HG02970 (cell line): ENCODE results near the gene GLT6D1.

Experiments
- ATAC-seq: cut with Tn5 transposase; IDR thresholded peaks from one replicate; pipeline ENCODE4 v1.9.1; 2021; ENCODE audit warnings: mild to moderate bottlenecking, moderate library complexity, moderate number of reproducible peaks; ENCODE audit not compliant: unreplicated experiment, low FRiP score

GLT6D1 gene

DNA sequence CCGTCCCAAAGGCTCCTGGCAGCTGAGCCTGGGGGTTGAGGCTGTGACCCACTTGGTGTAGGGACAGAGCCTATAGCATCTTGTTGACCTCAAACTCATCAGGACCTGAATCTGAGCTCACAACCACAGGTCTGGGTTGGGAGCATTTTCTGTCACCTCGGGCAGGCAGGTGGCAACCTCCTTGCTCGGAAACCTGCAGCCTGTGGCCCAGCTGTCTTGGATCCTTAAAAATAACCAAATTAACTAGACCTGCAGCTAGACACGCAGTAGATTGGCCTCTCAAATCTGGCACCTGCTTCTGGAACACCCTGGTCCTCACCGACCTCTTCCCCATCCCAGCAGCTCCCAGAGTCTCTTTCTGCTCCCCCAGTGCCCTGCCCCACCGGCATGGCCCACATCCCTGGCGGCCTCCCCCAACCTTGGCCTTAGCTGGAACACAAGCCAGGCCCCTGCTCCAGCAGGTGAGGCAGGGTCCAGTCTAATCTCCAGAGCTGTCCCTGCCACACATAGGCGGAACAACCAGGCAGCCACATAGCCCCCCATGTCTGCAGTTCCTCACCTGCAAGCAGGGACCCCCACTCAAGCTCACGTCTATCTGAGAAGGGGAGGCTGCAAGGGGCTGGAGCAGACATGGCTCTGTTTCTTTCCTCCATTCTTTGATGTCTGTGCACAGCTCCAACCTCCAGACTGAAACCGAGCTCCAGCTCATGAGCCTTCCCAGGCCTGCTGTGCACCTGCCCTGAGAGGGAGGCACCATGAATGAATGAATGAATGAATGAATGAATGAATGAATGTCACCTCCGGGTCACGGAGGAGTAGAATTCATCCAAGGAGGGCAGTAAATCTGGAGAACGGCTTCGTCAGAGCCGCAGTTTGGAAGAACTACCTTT lies 49.5 kb downstream of the GLT6D1 start:
- no peak for ATAC-seq

DNA sequence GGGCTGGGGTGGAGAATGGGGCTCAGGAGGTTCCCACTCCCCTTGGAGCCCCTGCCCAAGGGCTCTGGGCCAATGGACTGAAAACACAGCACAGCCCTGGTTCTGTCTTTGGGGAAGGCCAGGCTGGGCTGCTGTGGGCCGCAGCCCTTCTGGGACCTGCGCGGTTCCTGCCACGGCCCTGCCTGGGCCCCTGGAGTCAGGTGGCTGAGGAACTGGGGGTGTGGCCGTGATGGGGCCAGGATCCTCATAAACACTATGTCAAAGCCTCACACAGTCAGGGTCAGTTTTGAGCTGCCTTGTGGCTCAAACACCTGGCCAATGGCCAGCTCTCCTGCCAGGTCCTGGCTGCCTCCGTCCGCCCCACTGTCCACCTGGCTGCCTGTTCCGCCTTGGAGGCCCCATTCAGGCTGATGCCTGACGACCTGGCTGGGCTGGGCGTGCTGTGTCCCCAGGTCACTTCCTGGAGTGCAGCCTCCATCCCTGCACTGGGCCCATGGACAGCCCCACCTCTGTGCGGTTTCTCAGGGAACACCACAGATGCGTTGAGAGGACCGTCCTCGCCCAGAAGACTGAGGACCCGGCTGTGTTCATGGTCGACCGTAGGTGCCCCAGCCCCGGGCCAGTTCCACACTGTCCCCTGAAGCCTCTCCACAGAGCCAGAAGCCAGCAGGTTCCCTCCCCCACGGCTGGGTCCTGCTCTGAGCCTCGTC lies 50.3 kb downstream of the GLT6D1 start:
- no peak for ATAC-seq

DNA sequence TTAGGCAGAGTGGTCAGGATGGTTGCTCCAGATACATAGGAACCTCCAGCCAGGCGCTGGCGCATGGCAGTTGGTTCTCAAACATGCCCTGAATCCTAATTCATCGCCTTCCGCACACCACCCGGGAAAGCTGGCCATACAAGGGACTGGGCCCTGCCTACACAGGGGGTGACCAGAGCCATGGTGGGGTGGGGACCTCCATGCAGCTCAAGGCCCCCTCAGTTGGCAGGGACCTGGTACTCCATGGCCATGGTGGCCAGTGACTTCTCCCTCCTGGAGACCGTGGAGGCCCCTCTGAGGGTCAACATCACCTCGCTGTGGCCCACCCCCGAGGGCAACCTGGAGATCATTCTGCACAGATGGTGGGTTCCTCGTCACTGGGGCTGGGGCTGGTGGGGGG lies 51.0 kb downstream of the GLT6D1 start:
- no peak for ATAC-seq

DNA sequence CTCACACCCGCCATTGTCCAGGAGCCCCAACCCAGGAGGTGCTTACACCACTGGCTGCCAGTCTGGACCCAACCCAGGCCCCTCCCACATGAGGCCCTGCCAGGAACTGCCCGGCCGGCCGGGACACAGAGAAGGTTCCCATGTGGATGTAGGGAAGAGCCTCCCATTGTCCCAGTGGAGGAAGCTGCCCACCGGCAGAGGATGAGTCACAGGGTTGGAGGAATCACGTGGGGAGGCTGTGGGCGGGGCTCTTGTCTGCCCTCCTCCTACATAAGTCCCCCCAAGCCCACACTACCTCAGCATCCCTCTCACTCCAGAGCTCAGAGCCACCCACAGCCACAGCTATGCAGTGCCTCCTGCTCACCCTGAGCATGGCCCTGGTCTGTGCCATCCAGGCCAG lies 51.7 kb downstream of the GLT6D1 start:
- ATAC-seq: no peak

DNA sequence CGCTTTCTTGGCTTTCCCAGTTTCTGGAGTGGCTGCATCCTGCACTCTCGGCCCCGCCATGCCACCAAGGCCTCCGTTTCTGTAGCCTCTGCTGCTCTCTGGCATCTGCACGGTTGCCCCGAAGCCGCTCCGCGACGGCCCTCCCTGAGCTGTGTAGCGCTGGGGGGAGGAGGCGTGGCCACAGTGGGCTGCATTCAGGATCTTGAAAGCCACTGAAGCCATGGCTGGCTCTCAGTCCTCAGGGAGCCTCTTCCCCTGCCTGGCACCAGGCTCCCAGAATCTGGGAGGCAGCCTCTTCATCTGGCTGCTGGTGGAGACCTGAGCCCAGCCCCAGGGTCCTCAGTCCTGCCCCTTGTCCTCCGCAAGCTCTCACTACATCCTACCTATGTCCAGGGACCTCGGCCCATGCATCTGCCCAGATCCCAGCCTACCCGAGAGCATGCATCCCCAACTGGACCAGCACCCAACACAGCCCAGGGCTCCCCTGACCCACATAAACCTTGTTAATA lies 52.7 kb downstream of the GLT6D1 start:
- ATAC-seq: no peak

DNA sequence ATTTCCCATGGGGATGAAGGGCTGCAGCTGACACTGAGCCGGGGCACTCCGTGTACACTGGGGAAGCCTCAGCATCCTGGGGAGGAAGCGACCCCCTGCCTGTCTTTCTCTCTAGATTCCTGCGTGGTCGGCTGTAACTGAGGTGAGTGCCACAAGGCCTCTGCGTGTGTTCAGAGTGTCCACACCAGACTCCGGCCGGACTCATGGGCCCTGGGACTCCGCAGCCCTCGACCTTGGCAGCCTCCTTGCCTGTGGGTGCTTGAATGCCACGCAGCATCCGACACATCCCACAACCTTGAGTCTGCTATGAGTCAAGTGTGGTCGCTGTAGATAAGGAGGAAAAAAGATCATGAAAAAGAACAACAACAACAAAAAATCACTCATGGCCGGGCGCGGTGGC lies 54.4 kb downstream of the GLT6D1 start:
- ATAC-seq: no peak

DNA sequence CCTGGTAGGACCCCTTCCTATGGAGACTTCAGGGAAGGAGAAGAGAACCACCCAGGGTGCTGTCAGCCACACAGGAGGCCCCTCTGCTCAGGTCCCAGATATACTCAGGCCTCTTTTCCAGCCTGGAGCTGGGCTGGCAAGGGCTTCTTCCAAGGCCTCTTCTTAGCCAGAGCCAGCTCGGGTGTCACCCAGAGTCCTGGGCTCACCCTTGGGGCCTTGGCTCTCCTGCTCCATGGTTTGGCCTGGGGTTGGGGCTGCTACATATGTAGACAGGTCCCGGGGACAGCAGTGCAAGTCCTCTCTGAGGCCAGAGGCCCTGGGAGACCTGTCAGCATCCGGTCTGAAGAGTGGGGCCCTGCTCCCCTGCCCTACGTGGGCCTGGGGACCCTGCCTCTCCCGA lies 55.0 kb downstream of the GLT6D1 start:
- ATAC-seq: no peak

DNA sequence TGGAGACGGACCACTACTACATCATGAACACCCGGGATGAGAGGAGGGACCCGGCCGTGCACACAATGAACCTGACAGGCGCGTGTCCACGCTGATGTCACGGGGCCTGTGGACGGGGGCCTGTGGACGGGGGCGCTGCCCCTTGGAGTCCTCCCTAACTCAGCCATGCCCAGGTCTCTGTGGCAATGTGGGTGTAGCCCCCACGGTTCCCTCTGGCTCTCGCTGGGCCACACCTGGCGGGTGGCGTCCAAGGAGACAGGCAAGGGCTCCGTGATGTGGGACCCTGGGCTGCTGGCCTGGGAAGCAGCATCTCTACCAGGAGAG lies 55.7 kb downstream of the GLT6D1 start:
- no peak for ATAC-seq

DNA sequence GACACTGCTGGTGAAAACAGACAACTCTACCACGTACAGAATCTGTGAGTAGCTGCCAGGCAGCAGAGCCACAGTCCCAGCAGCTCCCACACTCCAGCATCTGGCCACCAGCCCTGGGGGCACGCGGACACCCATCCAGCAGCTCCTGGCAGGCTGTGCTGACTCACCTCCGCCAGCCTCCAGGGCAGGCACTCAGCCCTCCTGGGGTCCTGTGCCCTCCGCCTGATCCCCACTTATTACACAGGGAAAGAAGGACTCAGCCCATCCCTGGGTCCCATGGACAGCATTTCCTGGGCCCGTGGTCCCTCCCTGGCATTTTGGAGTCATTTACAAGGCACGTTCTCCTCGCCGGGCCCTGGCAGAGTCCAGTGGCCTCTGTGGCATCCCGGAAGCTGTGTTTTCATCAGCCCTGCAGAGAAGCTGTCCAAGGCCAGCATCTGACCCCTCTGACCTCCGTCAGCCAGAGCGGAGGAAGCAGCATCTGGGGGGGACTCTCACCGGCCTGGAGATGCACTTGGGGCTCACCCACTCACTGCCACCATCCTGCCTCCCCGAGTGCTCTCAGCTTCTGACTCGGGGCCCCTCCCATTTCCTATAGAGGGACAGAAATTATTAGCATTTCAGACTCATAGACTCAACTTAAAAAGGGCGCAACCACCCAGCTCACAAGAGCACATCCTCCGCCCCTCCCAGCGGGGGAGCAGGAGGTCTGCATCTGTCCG lies 56.2 kb downstream of the GLT6D1 start:
- no peak for ATAC-seq

DNA sequence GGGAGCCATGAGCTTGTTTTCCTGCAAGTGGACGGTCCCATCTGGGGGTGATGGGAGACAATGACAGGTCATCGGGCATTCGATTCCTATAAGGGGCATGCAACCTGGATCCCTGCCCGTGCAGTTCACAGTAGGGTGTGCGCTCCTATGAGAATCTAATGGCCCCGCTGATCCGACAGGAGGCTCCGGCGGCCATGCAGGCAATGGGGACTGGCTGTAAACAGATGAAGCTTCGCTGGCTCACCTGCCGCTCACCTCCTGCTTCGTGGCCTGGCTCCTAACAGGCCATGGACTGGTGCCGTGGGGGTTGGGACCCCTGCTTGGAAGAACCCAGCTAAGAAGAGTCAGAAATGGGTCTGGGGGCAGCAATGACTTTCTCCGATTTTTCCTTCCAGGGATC lies 56.8 kb downstream of the GLT6D1 start:
- no peak for ATAC-seq

DNA sequence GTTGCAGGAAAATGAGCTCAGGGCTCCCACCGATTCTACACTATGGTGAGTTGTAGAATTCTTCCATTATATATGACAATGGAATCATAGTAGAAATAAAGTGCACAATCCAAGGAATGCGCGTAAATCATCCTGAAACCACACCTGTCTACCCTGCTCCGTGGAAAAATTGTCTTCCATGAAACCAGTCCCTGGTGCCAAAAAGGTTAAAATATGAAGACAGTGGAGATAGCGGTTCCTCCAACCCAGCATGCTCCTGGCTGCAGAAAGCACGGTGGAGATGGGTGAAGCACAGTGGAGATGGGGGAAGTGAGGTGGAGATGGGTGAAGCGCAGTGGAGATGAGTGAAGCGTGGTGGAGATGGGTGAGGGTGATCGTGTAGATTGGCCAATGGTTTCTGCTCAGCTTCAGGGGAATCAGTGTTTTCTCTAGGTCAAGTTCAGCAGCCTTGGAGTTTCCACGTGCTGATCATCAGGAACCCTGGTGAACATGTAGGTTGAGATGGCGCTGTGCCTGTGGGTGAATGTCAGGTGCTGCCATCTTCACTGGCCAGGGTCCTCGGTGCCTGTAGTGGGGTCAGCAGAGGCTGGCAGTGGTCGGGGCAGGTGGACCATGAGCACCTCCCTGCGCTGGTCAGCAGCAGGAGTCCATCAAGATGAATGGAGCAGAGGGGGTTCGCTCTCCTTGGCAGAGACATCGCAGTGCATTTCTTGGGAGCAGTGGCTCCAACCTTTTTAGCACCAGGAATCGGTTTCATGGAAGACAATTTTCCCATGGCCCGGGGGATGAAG lies 57.5 kb downstream of the GLT6D1 start:
- ATAC-seq: no peak

DNA sequence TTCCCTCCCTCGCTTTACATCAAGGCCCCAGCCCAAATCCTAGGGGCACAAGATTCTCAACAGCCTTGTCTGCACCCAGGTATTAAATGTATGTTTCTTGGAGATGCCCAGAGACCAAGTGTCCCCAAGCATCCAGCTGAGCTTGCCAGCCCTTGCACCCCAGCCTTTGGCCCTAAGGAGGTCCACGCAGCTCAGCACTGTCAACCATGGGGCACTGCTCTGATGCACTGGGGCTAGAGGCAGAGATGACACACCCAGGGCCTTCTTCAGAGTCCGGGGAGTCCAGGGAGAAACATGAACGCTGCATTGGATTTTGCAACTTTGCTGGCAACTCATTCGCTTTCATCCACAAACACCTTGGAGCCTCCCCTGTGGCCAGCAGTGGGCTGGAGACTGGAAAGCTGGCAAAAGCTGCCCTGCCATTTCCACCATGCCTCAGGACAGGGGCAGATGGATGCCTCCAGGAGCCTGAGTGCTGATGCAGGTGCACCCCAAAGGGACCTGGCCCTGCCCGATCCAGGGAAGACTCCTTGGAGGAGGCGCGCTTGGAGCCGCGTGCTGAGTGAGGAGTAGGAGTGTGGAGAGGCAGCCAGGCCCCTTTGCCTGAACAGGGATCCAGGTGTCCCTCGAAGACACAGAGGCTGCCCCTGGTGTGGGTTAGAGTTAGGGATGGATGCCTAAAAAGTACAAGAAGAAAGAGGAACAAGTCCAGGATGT lies 58.5 kb downstream of the GLT6D1 start:
- no peak for ATAC-seq

DNA sequence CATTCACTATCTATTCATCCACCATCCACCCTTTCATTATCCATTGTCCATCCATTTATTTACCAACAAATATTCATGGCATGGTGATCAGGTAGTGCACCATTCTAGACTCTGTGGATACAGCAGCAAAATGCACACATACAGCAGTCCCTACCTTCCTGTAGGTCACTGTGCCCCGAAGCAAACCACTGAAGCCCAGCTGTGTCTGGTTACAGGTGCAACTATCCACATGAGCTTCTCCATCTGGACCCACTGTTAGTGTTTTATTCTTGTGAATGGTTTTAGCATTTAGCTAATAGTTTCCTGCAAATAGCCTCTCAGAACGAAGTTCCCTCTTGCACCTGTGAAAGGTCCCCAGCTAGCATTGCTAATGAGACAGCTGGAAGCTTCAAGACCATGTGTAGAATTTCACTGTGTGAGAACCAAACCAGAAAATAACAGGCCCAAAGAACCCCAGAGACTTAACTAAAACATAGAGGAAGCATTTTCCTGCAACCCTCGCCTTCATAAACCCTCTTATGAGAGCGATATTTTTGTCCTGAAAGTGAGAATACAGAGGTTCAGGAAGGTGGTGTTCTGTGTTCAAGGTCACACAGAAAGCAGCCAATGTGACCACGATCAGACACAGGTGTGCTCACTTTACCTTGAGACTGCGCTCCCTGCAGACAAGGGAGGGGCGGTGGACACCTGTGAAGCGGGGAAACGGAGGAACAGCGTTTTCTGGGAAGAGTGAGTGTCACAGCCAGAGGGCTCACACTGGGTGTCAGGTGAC lies 59.3 kb downstream of the GLT6D1 start:
- no peak for ATAC-seq

DNA sequence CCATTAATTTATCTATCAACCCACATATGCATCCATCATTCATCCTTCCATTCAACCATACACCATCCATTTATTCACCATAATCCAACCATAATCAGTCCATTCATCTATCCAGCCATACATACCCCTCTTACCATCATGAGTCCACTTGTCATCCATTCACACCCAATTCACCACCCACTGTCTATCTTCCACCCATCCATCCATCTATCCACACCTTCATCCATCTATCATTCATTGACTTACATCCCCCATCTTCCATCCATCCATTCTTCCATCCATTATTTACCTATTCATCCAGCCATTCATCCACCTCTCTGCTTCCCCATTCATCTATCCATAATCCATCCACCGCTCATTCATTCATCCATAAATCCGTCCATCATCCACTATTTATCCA lies 60.0 kb downstream of the GLT6D1 start:
- ATAC-seq: no peak

DNA sequence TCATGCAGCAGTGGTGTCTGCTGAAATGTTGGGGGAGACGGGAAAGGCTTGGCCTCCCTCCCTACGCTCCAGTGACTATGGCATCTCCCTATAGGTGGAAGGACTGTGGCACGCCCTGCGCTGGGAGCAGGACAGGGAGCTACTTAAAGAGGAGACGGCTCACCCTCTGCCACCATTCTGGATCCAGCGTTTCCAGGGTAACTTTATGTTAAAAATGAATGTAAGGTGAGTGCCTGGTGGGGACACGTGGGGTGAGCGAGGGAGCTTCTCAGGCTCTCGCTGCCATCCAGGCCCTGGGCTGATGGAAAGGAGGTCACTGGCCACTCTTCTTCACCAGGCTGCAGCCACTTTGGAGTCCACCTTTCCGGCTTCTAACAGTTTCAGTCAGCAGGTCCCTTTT lies 62.1 kb downstream of the GLT6D1 start:
- ATAC-seq: no peak

DNA sequence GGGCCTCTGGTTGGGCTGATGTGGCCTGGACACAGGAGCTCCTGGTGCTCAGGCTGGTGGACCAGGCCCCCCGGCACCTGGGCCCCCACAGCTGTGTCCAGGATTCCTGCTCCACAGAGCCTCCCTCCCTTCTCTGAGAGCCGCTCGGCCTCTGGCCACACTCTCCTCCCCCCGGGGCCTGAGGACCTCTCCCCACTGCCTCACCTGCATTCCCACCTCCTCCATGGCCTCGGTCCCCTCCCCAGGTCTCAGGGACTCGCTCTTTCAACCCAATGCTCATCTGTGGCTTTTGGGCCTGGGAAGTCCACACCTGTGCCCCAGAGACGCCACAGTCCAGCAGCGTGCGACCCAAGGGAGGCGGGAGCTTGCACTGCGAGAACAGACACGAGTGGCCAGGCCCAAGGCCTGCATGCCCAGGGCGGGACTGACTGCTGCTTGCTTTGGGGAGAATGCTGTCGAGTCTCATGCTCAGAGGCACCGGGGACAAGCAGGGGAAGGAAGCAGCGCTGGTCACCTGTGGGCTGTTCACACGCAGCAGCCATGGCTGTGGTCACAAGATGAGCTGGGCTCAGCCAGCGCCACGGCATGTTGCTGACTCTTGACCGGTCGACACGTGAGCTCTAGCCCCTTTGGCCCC lies 63.2 kb downstream of the GLT6D1 start:
- ATAC-seq: no peak

DNA sequence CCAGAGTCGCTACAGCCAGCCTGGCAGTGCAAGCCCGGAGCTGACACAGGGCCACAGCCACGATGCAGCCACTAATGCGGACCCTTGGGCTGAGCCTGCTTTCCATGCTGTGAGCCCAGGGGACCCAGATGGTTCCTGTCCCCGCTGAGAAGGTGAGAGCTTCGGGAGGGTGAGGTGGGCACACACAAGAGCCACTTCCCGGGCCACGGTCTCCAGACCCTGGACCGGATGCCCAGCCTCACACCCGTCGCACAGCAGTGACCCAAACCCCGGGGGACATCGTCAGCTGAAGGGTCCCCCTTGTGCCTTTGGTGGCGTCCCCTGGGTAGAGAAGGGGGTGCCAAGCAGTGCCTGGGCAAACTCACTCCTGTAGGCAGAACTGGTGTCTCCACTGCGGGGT lies 64.4 kb downstream of the GLT6D1 start:
- ATAC-seq: no peak

DNA sequence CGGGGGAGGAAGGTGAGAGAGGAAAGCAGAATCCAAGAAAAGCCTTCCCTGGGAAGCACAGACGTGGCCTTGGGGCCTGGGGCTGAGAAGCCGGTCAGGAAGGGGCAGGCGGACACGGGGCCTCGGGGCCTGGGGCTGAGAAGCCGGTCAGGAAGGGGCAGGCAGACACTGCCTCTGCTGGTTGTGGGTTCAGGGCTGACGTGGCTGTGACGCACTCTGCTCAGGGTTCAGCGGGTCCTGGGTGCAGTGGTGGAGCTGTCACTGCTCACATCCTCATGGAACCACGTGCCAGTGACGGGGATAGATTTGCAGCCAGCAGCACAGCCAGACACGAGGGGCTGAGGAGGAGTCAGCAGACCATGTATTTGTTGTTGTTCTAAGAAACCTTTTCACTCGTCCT lies 65.0 kb downstream of the GLT6D1 start:
- ATAC-seq: no peak
